ENCODE measurements around the gene NDNF. TPM values are rescaled to one million over a fixed set of nuclear protein-coding genes. Genes with fewer than 3 reads are reported as not detected.

NDNF gene
- total RNA-seq, 1 donor from 2014 or later, result 0.46 TPM

DNA sequence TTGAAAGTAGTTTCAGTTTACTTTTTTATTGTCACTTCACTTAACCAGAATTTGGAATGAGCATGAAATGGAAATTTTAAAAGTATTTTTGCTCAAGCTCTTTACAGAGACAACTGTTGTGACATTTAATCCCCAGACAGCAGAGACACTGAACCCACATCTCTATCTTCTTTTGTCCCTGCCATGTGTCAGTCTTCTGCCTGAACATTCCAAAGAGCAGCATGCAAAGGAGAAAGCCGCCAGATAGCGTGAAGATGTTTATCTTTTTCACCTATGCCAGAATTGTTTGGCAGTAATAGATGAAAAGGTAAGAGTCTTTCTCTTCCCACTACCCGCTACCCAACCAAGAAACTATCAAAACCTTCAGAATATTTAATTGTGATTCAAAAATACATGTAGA, 46.8 kb downstream of the NDNF start:
- TF ChIP-seq, protein P1, sequence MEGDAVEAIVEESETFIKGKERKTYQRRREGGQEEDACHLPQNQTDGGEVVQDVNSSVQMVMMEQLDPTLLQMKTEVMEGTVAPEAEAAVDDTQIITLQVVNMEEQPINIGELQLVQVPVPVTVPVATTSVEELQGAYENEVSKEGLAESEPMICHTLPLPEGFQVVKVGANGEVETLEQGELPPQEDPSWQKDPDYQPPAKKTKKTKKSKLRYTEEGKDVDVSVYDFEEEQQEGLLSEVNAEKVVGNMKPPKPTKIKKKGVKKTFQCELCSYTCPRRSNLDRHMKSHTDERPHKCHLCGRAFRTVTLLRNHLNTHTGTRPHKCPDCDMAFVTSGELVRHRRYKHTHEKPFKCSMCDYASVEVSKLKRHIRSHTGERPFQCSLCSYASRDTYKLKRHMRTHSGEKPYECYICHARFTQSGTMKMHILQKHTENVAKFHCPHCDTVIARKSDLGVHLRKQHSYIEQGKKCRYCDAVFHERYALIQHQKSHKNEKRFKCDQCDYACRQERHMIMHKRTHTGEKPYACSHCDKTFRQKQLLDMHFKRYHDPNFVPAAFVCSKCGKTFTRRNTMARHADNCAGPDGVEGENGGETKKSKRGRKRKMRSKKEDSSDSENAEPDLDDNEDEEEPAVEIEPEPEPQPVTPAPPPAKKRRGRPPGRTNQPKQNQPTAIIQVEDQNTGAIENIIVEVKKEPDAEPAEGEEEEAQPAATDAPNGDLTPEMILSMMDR (conservative IDR thresholded peaks at IDR 0.05; ENCODE audit: low read depth, low read length), result no peak
- H3K4me3 ChIP-seq (ENCODE audit: low read depth, low read length), result no peak overlapping the region
- DNase-seq (ENCODE audit: low read depth), result no peak

DNA sequence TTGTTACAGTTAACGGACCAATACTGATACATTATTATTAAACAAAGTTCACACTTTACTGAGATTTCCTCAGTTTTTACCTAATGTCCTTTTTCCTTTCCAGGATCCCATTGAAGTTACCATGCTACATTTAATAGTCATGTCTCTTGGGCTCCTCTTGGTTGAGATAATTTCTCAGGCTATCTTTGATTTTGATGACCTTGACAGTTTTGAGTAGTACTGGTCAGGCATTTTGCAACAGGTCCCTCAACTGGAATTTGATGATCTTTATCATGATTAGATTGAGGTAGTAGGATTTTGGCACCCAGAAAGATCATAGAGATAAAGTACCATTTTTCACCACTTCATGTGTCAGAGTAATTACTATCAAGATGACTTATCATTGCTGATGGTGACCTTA, 53.8 kb downstream of the NDNF start:
- no peak for DNase-seq (ENCODE audit: low read depth)
- no peak overlapping the region for H3K4me3 ChIP-seq (ENCODE audit: low read depth, low read length)
- TF ChIP-seq, protein P1 (conservative IDR thresholded peaks at IDR 0.05; ENCODE audit: low read depth, low read length), result no peak

DNA sequence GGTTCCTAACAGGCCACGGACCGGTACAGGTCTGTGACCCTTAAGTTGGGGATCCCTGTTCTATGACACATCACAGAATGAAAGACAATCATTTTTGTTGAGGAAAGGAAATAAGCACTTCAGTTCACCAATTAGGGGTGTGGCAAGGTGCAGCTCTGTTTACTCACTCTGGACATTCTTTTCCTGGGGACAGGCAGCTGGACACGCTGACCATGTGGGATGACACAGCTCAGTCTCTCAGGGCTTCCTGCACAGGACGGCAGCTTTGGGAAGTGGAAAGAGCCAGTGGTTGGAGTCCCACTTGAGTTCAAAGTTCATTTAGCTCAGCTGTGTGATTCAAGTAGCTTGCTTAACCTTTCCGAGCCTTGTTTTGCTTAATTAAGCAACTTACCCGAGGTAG, 55.7 kb downstream of the NDNF start:
- TF ChIP-seq, protein P1 (conservative IDR thresholded peaks at IDR 0.05; ENCODE audit: low read depth, low read length), result no peak
- no peak overlapping the region for H3K4me3 ChIP-seq (ENCODE audit: low read depth, low read length)
- DNase-seq (ENCODE audit: low read depth), result no peak

DNA sequence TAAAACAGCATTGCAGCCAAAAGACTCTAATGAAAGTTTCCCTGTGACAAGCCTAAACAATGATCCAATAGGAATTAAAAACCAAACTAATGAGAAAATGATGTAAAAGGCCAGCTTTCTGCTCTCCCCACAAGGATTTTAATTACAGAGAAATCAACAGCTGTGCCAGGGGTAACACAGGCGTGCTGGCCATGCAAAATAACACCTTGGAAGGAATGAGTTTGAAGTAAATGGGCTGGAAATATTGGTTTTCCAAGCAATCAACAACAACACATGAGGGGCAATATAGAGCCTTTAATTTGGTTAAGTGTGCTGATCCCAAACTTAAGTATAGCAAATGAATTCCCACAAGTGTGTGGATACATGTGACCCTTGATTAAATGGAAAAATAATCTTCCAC, 56.9 kb downstream of the NDNF start:
- DNase-seq (ENCODE audit: low read depth), result no peak
- TF ChIP-seq, protein P1 (conservative IDR thresholded peaks at IDR 0.05; ENCODE audit: low read depth, low read length), result no peak

DNA sequence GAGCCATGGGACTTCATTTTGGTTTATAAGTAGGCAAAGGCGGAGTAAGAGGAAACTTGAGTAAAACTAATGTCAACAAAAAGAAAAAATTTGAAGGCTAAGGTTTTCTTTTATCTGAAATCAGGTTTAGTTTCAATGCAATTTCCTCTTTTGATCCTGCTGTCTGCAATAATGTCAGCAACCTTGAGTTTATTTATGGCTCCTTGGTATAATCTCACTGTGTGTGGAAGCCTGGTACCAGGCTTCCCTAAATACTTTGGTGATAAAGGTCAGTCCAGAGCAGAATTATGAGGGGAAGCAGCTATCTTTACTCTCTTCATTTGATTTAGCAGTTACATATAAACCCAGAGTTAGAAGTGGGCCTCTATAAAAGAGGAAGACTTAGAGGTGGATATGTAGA, 57.8 kb downstream of the NDNF start:
- DNase-seq (ENCODE audit: low read depth), result no peak
- H3K4me3 ChIP-seq (ENCODE audit: low read depth, low read length), result no peak overlapping the region
- TF ChIP-seq, protein P1 (conservative IDR thresholded peaks at IDR 0.05; ENCODE audit: low read depth, low read length), result no peak

More for the DNA sequence above, 56.9 kb downstream of the NDNF start:
- no peak overlapping the region for H3K4me3 ChIP-seq (ENCODE audit: low read depth, low read length)

DNA sequence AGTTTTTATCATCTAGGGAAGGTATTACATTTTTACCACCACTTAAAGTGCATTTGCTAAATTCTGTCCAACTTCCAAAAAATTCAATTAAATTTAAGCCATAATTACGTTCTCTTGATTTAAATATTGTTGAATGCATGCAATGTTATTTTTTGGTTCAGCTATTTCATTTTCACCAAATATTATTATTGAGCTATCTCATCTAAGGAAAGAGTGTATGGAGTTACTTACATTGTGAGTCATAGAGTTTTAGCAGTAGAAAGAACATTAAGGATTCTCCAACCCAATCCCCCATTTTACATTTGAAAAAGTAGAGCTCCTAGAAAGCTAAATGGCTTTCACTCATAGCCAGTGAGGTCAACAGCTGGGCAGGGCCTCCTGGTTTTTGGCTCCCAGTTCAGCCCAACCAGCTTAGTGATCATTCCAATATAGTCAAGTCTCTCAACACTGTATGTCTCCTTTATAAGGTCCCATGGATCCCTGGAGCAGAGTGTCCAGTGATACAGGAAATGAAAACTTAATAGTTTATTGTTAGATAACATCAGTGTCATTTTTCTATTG, 60.5 kb downstream of the NDNF start:
- TF ChIP-seq, protein P1 (conservative IDR thresholded peaks at IDR 0.05; ENCODE audit: low read depth, low read length), result no peak
- H3K4me3 ChIP-seq (ENCODE audit: low read depth, low read length), result no peak overlapping the region
- DNase-seq (ENCODE audit: low read depth), result no peak

DNA sequence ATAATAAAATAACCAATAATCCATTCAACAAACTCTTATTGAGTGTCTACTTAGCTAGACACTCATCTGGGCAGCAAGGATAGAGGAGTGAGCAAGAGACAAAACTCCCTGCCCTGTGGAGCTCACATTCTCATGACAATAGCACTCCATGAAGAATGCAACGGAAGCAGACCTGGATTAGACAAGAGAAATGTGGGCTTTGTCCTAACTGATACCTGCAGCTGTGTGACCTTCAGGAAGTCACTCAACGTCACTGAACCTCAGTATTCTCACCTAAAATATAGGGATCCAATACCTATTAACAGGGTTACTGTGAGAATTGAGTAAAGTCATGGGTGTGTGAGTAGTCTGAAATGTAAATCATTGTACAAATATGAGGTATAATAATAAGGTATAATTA, 61.2 kb downstream of the NDNF start:
- no peak overlapping the region for H3K4me3 ChIP-seq (ENCODE audit: low read depth, low read length)
- TF ChIP-seq, protein P1 (conservative IDR thresholded peaks at IDR 0.05; ENCODE audit: low read depth, low read length), result no peak
- no peak for DNase-seq (ENCODE audit: low read depth)

All from epithelial cell of proximal tubule (primary cell).